Measurements from ENCODE around the gene NHSL2.
"Not testable (repeated sequence)": the region's sequence is repeated elsewhere in the genome, so short reads cannot be mapped to it uniquely, and the experiment has no call there.

The NHSL2 gene

GRCh38 chrX:72169008-72169728 is 258.5 kb downstream of the NHSL2 start:
- Histone ChIP-seq H3K27ac (ENCODE audit: low read depth, low read length) (no peak overlapping the region), H3K4me1 (ENCODE audit: control insufficient read depth, insufficient read depth, low read length) (no peaks in the 10 kb centered on the region), H3K27me3 (ENCODE audit: control insufficient read depth, insufficient read depth, low read length) (no peaks in the 10 kb centered on the region; the same call in 1 of the 2 replicates), H3K9ac (ENCODE audit: low read length) (no peak overlapping the region), H3K36me3 (ENCODE audit: control insufficient read depth, insufficient read depth, low read length) (no peaks in the 10 kb centered on the region), H3K9me3 (ENCODE audit: control insufficient read depth, insufficient read depth, low read depth, low read length) (peaks cover 4% of the 10 kb centered on the region; the same call in 1 of the 2 replicates), H3K4me3 (ENCODE audit: low read depth, low read length) (no peak overlapping the region)

DNA sequence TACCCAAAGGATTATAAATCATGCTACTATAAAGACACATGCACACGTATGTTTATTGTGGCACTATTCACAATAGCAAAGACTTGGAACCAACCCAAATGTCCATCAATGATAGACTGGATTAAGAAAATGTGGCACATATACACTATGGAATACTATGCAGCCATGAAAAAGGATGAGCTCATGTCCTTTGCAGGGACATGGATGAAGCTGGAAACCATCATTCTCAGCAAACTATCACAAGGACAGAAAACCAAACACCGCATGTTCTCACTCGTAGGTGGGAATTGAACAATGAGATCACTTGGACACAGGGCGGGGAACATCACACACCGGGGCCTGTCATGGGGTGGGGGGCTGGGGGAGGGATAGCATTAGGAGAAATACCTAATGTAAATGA is 265.6 kb downstream of the NHSL2 start:
- H3K36me3 ChIP-seq (ENCODE audit: control insufficient read depth, insufficient read depth, low read length); H3K4me3 ChIP-seq (ENCODE audit: low read depth, low read length); H3K9ac ChIP-seq (ENCODE audit: low read length): not testable (repeated sequence)

GRCh38 chrX:72176981-72177380 is 266.3 kb downstream of the NHSL2 start:
- Histone ChIP-seq H3K27ac (ENCODE audit: low read depth, low read length) (no peak overlapping the region), H3K9me3 (ENCODE audit: control insufficient read depth, insufficient read depth, low read depth, low read length) (peaks cover 21% of the 10 kb centered on the region), H3K4me1 (ENCODE audit: control insufficient read depth, insufficient read depth, low read length) (no peaks in the 10 kb centered on the region), H3K4me3 (ENCODE audit: low read depth, low read length) (no peak overlapping the region), H3K9ac (ENCODE audit: low read length) (no peak overlapping the region), H3K36me3 (ENCODE audit: control insufficient read depth, insufficient read depth, low read length) (no peaks in the 10 kb centered on the region), H3K27me3 (ENCODE audit: control insufficient read depth, insufficient read depth, low read length) (no peaks in the 10 kb centered on the region; the same call in 1 of the 2 replicates)

More for the DNA sequence above, 265.6 kb downstream of the NHSL2 start:
- H3K27ac ChIP-seq (ENCODE audit: low read depth, low read length); H3K27me3 ChIP-seq (ENCODE audit: control insufficient read depth, insufficient read depth, low read length); H3K4me1 ChIP-seq (ENCODE audit: control insufficient read depth, insufficient read depth, low read length): not testable (repeated sequence)
- peaks cover 21% of the 10 kb centered on the region for H3K9me3 ChIP-seq (ENCODE audit: control insufficient read depth, insufficient read depth, low read depth, low read length)

- Histone ChIP-seq H3K4me1 (ENCODE audit: control insufficient read depth, insufficient read depth, low read length) (peaks cover 5% of the 10 kb centered on the region; the same call in 1 of the 2 replicates), H3K27me3 (ENCODE audit: control insufficient read depth, insufficient read depth, low read length) (no peaks in the 10 kb centered on the region), H3K36me3 (ENCODE audit: control insufficient read depth, insufficient read depth, low read length) (peaks cover 4% of the 10 kb centered on the region; the same call in 1 of the 2 replicates), H3K4me3 (ENCODE audit: low read depth, low read length) (peak overlapping the region; percentile 89), H3K27ac (ENCODE audit: low read depth, low read length) (no peak overlapping the region; the same call in 1 of the 2 replicates), H3K9ac (ENCODE audit: low read length) (peak overlapping the region; percentile 97), H3K9me3 (ENCODE audit: control insufficient read depth, insufficient read depth, low read depth, low read length) (peaks cover 23% of the 10 kb centered on the region)
These were observed 269.9 kb downstream of the NHSL2 start for GRCh38 chrX:72180539-72180938.

GRCh38 chrX:72181178-72182125 is 270.8 kb downstream of the NHSL2 start, which contains the start of gene PIN4:
PIN4 (plus strand) TSS chrX:72181757; CDS start chrX:72181786, 29 bp downstream.
- Histone ChIP-seq H3K27me3 (ENCODE audit: control insufficient read depth, insufficient read depth, low read length) (no peaks in the 10 kb centered on the region), H3K9me3 (ENCODE audit: control insufficient read depth, insufficient read depth, low read depth, low read length) (peaks cover 23% of the 10 kb centered on the region), H3K4me3 (ENCODE audit: low read depth, low read length) (peak within 1 kb of the TSS; percentile 89), H3K4me1 (ENCODE audit: control insufficient read depth, insufficient read depth, low read length) (peaks cover 5% of the 10 kb centered on the region; the same call in 1 of the 2 replicates), H3K27ac (ENCODE audit: low read depth, low read length) (peak within 1 kb of the TSS; percentile 95), H3K36me3 (ENCODE audit: control insufficient read depth, insufficient read depth, low read length) (peaks cover 4% of the 10 kb centered on the region; the same call in 1 of the 2 replicates), H3K9ac (ENCODE audit: low read length) (peak within 1 kb of the TSS; percentile 97)

- Histone ChIP-seq H3K27ac (ENCODE audit: low read depth, low read length) (no peak overlapping the region), H3K36me3 (ENCODE audit: control insufficient read depth, insufficient read depth, low read length) (peaks cover 15% of the 10 kb centered on the region), H3K9ac (ENCODE audit: low read length) (peak overlapping the region; percentile 34), H3K9me3 (ENCODE audit: control insufficient read depth, insufficient read depth, low read depth, low read length) (peaks cover 10% of the 10 kb centered on the region; the same call in 1 of the 2 replicates), H3K4me1 (ENCODE audit: control insufficient read depth, insufficient read depth, low read length) (peaks cover 5% of the 10 kb centered on the region; the same call in 1 of the 2 replicates), H3K4me3 (ENCODE audit: low read depth, low read length) (peak overlapping the region; percentile 89), H3K27me3 (ENCODE audit: control insufficient read depth, insufficient read depth, low read length) (no peaks in the 10 kb centered on the region)
These were observed 272.3 kb downstream of the NHSL2 start for GRCh38 chrX:72182924-72183323.

- H3K27me3 ChIP-seq (ENCODE audit: control insufficient read depth, insufficient read depth, low read length): no peaks in the 10 kb centered on the region
- peaks cover 47% of the 10 kb centered on the region for H3K36me3 ChIP-seq (ENCODE audit: control insufficient read depth, insufficient read depth, low read length)
- H3K4me3 ChIP-seq (ENCODE audit: low read depth, low read length): peak overlapping the region; percentile 29; the same call in 1 of the 2 replicates
- no peaks in the 10 kb centered on the region; the same call in 1 of the 2 replicates for H3K9me3 ChIP-seq (ENCODE audit: control insufficient read depth, insufficient read depth, low read depth, low read length)
- peak overlapping the region; percentile 65 for H3K9ac ChIP-seq (ENCODE audit: low read length)
- H3K27ac ChIP-seq (ENCODE audit: low read depth, low read length): peak overlapping the region; percentile 87
- H3K4me1 ChIP-seq (ENCODE audit: control insufficient read depth, insufficient read depth, low read length): peaks cover 25% of the 10 kb centered on the region
These were observed 291.3 kb downstream of the NHSL2 start for GRCh38 chrX:72201836-72202536.

Data from HUES6 (cell line).